ENCODE measurements around the gene UNC13C. TPM values are rescaled to one million over a fixed set of nuclear protein-coding genes. Genes with fewer than 3 reads are reported as not detected.
A peak's percentile ranks its signal among the peaks of the same experiment; 100 is the strongest.

UNC13C gene
- total RNA-seq, 1 donor from 2014 or later, result not detected

DNA sequence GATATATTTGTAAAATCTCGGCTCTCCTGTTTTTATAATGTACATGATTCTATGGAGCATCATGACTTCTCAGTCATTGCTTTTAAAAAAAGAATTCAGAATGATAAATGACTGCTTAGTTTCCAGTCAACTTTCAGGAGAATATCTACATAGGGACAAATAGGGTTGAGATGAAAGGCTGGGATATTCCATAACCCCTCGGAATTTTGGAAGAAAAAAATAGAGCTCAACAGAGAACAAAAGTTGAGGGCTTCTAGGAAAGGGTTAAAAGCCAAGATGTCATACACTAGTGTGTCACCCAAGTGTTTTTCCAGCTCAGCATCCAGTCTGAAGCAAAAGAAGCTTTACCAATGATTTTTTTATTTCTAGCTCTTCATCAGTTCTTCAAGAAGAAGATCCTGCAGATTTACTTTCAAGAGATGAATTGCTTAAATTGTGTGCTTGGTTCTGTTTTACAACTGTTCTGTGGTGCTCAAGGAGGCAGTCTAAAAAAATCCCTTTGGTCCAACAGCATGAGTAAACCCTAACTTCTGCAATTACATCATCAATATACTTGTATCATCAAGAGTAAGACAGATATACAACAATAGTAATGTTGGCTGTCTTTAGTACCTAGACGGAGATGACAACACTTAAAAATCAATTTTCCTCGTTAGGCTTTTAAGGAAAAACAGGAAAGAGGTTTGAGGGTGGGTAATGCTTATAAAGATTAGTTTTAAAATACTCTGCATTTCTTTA lies 979 bp downstream of the UNC13C start:
- Mint-ChIP-seq H3K27ac (ENCODE audit: unreplicated experiment) (no peak overlapping the region), H3K27me3 (ENCODE audit: unreplicated experiment) (peaks cover 32% of the 10 kb centered on the region), H3K36me3 (ENCODE audit: unreplicated experiment) (no peaks in the 10 kb centered on the region), H3K4me3 (ENCODE audit: unreplicated experiment) (peak overlapping the region; percentile 73), H3K4me1 (ENCODE audit: unreplicated experiment) (peaks cover 7% of the 10 kb centered on the region), H3K9me3 (ENCODE audit: unreplicated experiment) (no peaks in the 10 kb centered on the region)
- no peak for DNase-seq (ENCODE audit: extremely low spot score, unreplicated experiment)
- TF ChIP-seq, protein P1, sequence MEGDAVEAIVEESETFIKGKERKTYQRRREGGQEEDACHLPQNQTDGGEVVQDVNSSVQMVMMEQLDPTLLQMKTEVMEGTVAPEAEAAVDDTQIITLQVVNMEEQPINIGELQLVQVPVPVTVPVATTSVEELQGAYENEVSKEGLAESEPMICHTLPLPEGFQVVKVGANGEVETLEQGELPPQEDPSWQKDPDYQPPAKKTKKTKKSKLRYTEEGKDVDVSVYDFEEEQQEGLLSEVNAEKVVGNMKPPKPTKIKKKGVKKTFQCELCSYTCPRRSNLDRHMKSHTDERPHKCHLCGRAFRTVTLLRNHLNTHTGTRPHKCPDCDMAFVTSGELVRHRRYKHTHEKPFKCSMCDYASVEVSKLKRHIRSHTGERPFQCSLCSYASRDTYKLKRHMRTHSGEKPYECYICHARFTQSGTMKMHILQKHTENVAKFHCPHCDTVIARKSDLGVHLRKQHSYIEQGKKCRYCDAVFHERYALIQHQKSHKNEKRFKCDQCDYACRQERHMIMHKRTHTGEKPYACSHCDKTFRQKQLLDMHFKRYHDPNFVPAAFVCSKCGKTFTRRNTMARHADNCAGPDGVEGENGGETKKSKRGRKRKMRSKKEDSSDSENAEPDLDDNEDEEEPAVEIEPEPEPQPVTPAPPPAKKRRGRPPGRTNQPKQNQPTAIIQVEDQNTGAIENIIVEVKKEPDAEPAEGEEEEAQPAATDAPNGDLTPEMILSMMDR (IDR thresholded peaks at IDR 0.05), result no peak

DNA sequence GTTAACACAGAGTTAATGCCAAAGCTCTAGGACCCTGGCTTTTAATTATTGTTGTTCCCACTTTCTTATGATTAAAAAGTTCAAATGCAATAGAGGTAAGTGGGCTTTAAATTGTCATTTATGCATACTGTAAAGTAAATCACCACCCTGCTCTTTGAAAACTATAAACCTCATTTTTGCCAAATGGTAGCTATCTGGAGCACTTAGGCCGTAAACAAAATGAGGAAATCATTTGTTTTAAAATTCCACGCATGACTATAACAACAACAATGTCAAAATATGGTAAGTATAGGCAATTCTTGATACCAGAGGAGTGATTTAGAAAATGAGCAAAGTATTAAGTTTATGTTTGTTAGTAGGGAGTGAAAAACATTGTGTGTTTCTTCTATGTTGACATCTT lies 1.8 kb downstream of the UNC13C start:
- TF ChIP-seq, protein P1 (IDR thresholded peaks at IDR 0.05), result no peak

DNA sequence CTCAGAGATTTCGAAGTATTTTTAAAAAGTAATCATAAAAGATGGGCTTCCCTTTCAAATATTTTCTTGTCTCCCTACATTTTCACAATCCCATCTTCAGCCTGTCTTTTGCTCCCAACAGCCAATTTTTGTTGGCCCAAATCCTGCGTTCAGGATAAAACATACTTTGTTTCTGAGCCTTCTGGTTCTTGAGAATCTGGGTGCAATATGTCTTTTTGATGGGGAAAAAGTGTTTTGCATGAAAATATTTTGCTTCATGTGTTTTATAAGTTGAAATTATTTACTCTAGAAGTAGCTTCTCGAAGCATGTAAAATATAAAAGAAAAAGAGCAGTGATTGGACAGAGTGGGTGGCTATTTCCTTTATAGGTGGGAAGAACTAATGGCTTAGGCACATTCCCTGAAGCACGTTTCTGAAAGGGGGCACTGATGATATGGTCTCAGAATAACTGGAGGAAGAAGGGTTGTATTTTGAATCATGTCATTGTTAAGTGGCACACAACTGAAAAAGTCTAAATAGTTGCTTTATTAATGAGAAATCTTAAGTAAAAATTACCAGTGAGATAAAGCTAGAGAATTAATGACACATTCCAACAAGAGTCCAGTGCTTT lies 3.9 kb downstream of the UNC13C start:
- Mint-ChIP-seq H3K27me3 (ENCODE audit: unreplicated experiment) (peaks cover 28% of the 10 kb centered on the region), H3K9me3 (ENCODE audit: unreplicated experiment) (no peaks in the 10 kb centered on the region), H3K4me1 (ENCODE audit: unreplicated experiment) (peaks cover 7% of the 10 kb centered on the region), H3K27ac (ENCODE audit: unreplicated experiment) (no peak overlapping the region), H3K36me3 (ENCODE audit: unreplicated experiment) (no peaks in the 10 kb centered on the region), H3K4me3 (ENCODE audit: unreplicated experiment) (no peak overlapping the region)
- TF ChIP-seq, protein P1 (IDR thresholded peaks at IDR 0.05), result no peak
- no peak for DNase-seq (ENCODE audit: extremely low spot score, unreplicated experiment)

More for the DNA sequence above, 1.8 kb downstream of the UNC13C start:
- H3K9me3 Mint-ChIP-seq (ENCODE audit: unreplicated experiment), result no peaks in the 10 kb centered on the region
- no peak overlapping the region for H3K4me3 Mint-ChIP-seq (ENCODE audit: unreplicated experiment)
- no peak for DNase-seq (ENCODE audit: extremely low spot score, unreplicated experiment)
- peaks cover 7% of the 10 kb centered on the region for H3K4me1 Mint-ChIP-seq (ENCODE audit: unreplicated experiment)
- H3K36me3 Mint-ChIP-seq (ENCODE audit: unreplicated experiment), result no peaks in the 10 kb centered on the region
- peaks cover 32% of the 10 kb centered on the region for H3K27me3 Mint-ChIP-seq (ENCODE audit: unreplicated experiment)
- H3K27ac Mint-ChIP-seq (ENCODE audit: unreplicated experiment), result no peak overlapping the region

DNA sequence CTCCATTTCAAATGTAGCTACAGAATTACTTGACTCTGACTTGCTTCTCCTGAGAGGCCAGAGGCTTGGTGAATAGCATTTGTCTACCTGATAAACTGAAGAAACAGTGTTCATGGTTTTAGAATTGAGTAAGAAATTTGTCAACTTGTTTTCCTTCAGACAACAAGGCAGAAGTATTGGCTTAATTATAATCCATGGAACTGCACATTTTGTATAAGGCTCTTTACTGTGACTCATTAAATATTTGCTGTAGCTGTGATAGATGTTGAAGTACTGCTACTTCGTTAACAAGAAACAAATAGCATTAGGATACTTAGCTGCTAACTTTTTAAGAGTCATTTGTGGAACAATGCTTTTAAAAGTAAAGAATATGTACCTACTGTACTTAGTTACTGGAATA lies 4.6 kb downstream of the UNC13C start:
- H3K4me1 Mint-ChIP-seq (ENCODE audit: unreplicated experiment), result peaks cover 7% of the 10 kb centered on the region
- no peaks in the 10 kb centered on the region for H3K9me3 Mint-ChIP-seq (ENCODE audit: unreplicated experiment)
- TF ChIP-seq, protein P1 (IDR thresholded peaks at IDR 0.05), result no peak
- H3K36me3 Mint-ChIP-seq (ENCODE audit: unreplicated experiment), result no peaks in the 10 kb centered on the region
- H3K27ac Mint-ChIP-seq (ENCODE audit: unreplicated experiment), result no peak overlapping the region
- H3K4me3 Mint-ChIP-seq (ENCODE audit: unreplicated experiment), result no peak overlapping the region
- no peak for DNase-seq (ENCODE audit: extremely low spot score, unreplicated experiment)
- H3K27me3 Mint-ChIP-seq (ENCODE audit: unreplicated experiment), result peaks cover 24% of the 10 kb centered on the region

DNA sequence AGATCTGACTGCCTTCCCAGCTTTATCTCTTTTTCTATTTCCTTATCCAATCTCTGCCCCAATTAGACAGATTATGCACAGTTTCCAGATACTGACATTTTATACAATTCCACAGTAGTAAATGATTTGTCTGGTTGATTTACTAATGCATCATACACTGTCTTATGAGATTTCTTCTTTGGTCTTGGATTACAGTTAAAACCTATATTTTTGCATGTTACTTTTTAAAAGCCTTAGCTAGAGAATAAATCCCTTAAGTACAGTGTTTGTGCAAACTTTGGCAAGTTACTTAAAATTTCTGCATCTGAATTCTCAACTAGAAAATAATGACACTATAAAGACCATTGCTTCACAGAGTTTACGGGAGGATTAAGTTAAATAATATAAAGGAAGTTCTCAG lies 6.0 kb downstream of the UNC13C start:
- Mint-ChIP-seq H3K36me3 (ENCODE audit: unreplicated experiment) (no peaks in the 10 kb centered on the region), H3K4me3 (ENCODE audit: unreplicated experiment) (no peak overlapping the region), H3K27me3 (ENCODE audit: unreplicated experiment) (peaks cover 14% of the 10 kb centered on the region), H3K9me3 (ENCODE audit: unreplicated experiment) (no peaks in the 10 kb centered on the region), H3K4me1 (ENCODE audit: unreplicated experiment) (no peaks in the 10 kb centered on the region), H3K27ac (ENCODE audit: unreplicated experiment) (no peak overlapping the region)
- TF ChIP-seq, protein P1 (IDR thresholded peaks at IDR 0.05), result no peak
- no peak for DNase-seq (ENCODE audit: extremely low spot score, unreplicated experiment)

Measured in osteocyte (in vitro differentiated cells).